HEK293 (cell line): Measurements from ENCODE around the gene NAMPT.

ENCODE experiments used
- CTCF ChIA-PET: fragments of 350-600 bp; formaldehyde crosslinking; extraction: SDS; loops from one replicate; lab custom pipeline; 2021; ENCODE audit warnings: antibody characterized with exemption; lab: Yijun Ruan, JAX
- POLR2A ChIA-PET: fragments of 300-600 bp; formaldehyde crosslinking; extraction: SDS; loops from one replicate; lab custom pipeline; 2020; ENCODE audit warnings: antibody characterized with exemption, inconsistent platforms; lab: Yijun Ruan, JAX
- H3K27ac ChIP-seq: fragments of 200-500 bp; sonication (Bioruptor generic); 2 replicates; pipeline ENCODE4 v1.5.1; 2014; ENCODE audit warnings: low read depth, low read length, control low read depth, inconsistent platforms; ENCODE audit errors: extremely low read depth
- H3K36me3 ChIP-seq, 2 experiments: fragments of 200-500 bp in 1 of 2; sonication (Bioruptor generic) in 1 of 2; 1 replicate in 1 of 2; 2 replicates in 1 of 2; pipeline ENCODE4 v1.5.1; 2014 to 2017; ENCODE audit warnings: inconsistent platforms in 2 of 2, low read length in 2 of 2; ENCODE audit not compliant: control insufficient read depth in 2 of 2, insufficient read depth in 1 of 2
- H3K4me1 ChIP-seq: fragments of 200-500 bp; sonication (Bioruptor generic); 2 replicates; pipeline ENCODE4 v1.5.1; 2014; ENCODE audit warnings: mild to moderate bottlenecking, low read length, inconsistent platforms; ENCODE audit not compliant: control insufficient read depth, insufficient read depth
- H3K4me3 ChIP-seq: 2 replicates; pipeline ENCODE4 v1.5.1; 2011; ENCODE audit warnings: low read depth, mild to moderate bottlenecking, control low read depth, low read length, moderate library complexity
- H3K9me3 ChIP-seq: fragments of 200-500 bp; sonication (Bioruptor generic); 2 replicates; pipeline ENCODE4 v1.5.1; 2014; ENCODE audit warnings: low read depth, low read length, inconsistent platforms; ENCODE audit not compliant: control insufficient read depth, insufficient read depth
- EGR2 ChIP-seq: fragments of 450-650 bp; formaldehyde crosslinking; IDR thresholded peaks from 2 replicates; pipeline ENCODE4 v1.5.1; 2016; ENCODE audit warnings: low read depth, missing biosample characterization, missing genetic modification characterization
- REST ChIP-seq: fragments of 450-650 bp; formaldehyde crosslinking; IDR thresholded peaks from 2 replicates; pipeline ENCODE4 v1.5.1; 2016; ENCODE audit warnings: missing biosample characterization, missing genetic modification characterization
- SALL2 ChIP-seq: fragments of 450-650 bp; formaldehyde crosslinking; IDR thresholded peaks from 2 replicates; pipeline ENCODE4 v1.5.0; 2017; ENCODE audit warnings: missing biosample characterization, mild to moderate bottlenecking, missing genetic modification characterization, borderline replicate concordance
- SETDB1 ChIP-seq: IDR thresholded peaks from one replicate; pipeline ENCODE4 v1.6.1; 2017; ENCODE audit warnings: mild to moderate bottlenecking, low read length, moderate library complexity, mixed read lengths; ENCODE audit not compliant: insufficient read length
- SP2 ChIP-seq: fragments of 450-650 bp; formaldehyde crosslinking; IDR thresholded peaks from 2 replicates; pipeline ENCODE4 v1.5.1; 2016; ENCODE audit warnings: missing biosample characterization, missing genetic modification characterization
- ZBTB8A ChIP-seq: fragments of 450-650 bp; formaldehyde crosslinking; IDR thresholded peaks from 2 replicates; pipeline ENCODE4 v1.5.1; 2016; ENCODE audit warnings: missing biosample characterization, missing genetic modification characterization
- ZFP3 ChIP-seq: fragments of 450-650 bp; formaldehyde crosslinking; IDR thresholded peaks from 2 replicates; pipeline ENCODE4 v1.5.1; 2016; ENCODE audit warnings: low read depth, missing biosample characterization, missing genetic modification characterization
- ZNF324 ChIP-seq: fragments of 450-650 bp; formaldehyde crosslinking; IDR thresholded peaks from 2 replicates; pipeline ENCODE4 v1.5.1; 2016; ENCODE audit warnings: missing biosample characterization, missing genetic modification characterization
- ZNF354C ChIP-seq: fragments of 450-650 bp; formaldehyde crosslinking; IDR thresholded peaks from 2 replicates; pipeline ENCODE4 v1.5.1; 2016; ENCODE audit warnings: missing biosample characterization, missing genetic modification characterization, low read depth, borderline replicate concordance
- ZNF433 ChIP-seq: fragments of 450-650 bp; formaldehyde crosslinking; IDR thresholded peaks from 2 replicates; pipeline ENCODE4 v1.5.1; 2016; ENCODE audit warnings: missing biosample characterization, missing genetic modification characterization, low read depth
- ZNF449 ChIP-seq: fragments of 450-650 bp; formaldehyde crosslinking; IDR thresholded peaks from 2 replicates; pipeline ENCODE4 v1.5.1; 2017; ENCODE audit warnings: missing biosample characterization, mild to moderate bottlenecking, missing genetic modification characterization, moderate library complexity
- ZNF529 ChIP-seq: fragments of 450-650 bp; formaldehyde crosslinking; IDR thresholded peaks from 2 replicates; pipeline ENCODE4 v1.5.1; 2017; ENCODE audit warnings: missing genetic modification characterization, missing biosample characterization; ENCODE audit not compliant: insufficient replicate concordance
- ZNF571 ChIP-seq: fragments of 450-650 bp; formaldehyde crosslinking; IDR thresholded peaks from 2 replicates; pipeline ENCODE4 v1.5.0; 2017; ENCODE audit warnings: missing biosample characterization, missing genetic modification characterization
- ZNF626 ChIP-seq: fragments of 450-650 bp; sonication (Bioruptor Pico); formaldehyde crosslinking; IDR thresholded peaks from 2 replicates; pipeline ENCODE4 v1.5.1; 2018; ENCODE audit warnings: missing biosample characterization, missing genetic modification characterization, inconsistent platforms
- ZNF701 ChIP-seq: fragments of 450-650 bp; formaldehyde crosslinking; IDR thresholded peaks from 2 replicates; pipeline ENCODE4 v1.5.1; 2016; ENCODE audit warnings: missing biosample characterization, missing genetic modification characterization
- ZNF768 ChIP-seq: fragments of 450-650 bp; formaldehyde crosslinking; IDR thresholded peaks from 2 replicates; pipeline ENCODE4 v1.5.1; 2018; ENCODE audit warnings: missing biosample characterization, mild to moderate bottlenecking, missing genetic modification characterization
- ZNF791 ChIP-seq: fragments of 450-650 bp; formaldehyde crosslinking; IDR thresholded peaks from 2 replicates; pipeline ENCODE4 v1.5.1; 2016; ENCODE audit warnings: missing biosample characterization, missing genetic modification characterization

Gene NAMPT

GRCh38 chr7:106257752-106258151, 27.0 kb downstream of the NAMPT start (continued):
- TF ChIP-seq ZNF449 (tag by site-specific recombination) (no peak), ZNF791 (no peak)

- Histone ChIP-seq H3K27ac (no peak overlapping the region), H3K4me3 (no peak overlapping the region), H3K36me3 (peaks cover 42 to 69% of the 10 kb centered on the region in 2 experiments), H3K4me1 (no peaks in the 10 kb centered on the region), H3K9me3 (no peaks in the 10 kb centered on the region)
- no peak for TF ChIP-seq ZNF768 (tag by site-specific recombination)
- POLR2A ChIA-PET, result no interaction called here
- CTCF ChIA-PET, result no interaction called here
Measured at GRCh38 chr7:106256144-106256543, 28.6 kb downstream of the NAMPT start.

DNA sequence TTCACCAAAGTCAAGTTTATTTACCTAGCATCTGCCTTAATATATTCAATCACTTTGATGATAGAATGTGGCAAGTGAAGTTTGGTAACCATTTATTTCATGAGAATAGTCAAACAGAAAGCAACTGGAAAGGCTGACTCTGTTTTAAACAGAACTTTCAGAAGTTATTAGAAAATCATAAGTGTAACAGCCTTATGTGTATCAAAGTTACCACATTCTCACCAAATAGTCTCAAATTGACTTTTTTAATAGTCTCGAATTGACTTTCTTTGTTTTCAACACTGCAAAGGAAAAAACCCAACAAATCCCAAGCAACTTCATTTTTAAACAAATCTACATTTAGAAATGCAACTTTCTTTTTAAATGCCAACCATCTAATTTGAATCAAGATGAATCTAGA, 29.5 kb downstream of the NAMPT start:
- Histone ChIP-seq H3K4me3 (no peak overlapping the region), H3K4me1 (no peaks in the 10 kb centered on the region), H3K27ac (no peak overlapping the region), H3K9me3 (no peaks in the 10 kb centered on the region), H3K36me3 (peaks cover 34 to 64% of the 10 kb centered on the region in 2 experiments)
- TF ChIP-seq ZNF701 (tag by site-specific recombination) (no peak), SALL2 (no peak)
- ChIA-PET CTCF (interaction anchor here (0.7 kb wide), 1 partner anchor 200 kb away, joined by 3 read pairs; no protein-coding TSS in a partner anchor), POLR2A (no interaction called here)

DNA sequence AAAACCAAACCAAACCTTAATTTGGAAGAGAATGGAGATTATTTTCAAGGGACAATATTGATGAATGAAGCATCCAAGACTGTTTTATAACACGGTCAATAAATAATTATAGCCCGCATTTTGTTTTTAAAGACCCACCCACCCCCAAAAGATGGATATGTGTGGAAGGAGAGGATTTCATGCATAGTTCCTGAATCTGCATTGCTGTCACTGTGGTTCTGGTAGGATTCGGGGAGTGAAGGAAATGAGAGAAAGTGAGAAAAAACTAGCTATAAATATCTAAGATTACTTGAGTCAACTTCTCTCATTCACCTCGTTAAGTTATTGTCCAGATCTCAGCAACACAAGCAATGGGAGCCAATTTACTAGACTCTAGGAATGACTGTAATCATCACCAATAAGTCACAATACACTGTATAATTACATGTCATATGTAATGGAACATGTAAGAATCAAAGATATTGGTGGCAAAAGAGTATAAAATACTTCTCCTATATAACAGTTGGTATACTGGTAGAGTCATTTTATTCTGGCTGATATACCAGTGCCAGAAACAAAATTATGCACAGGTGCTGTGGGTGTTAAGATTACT, 30.2 kb downstream of the NAMPT start:
- no peaks in the 10 kb centered on the region for H3K9me3 ChIP-seq
- H3K4me1 ChIP-seq, result no peaks in the 10 kb centered on the region
- H3K27ac ChIP-seq, result no peak overlapping the region
- no peak overlapping the region for H3K4me3 ChIP-seq
- peaks cover 31 to 59% of the 10 kb centered on the region in 2 experiments for H3K36me3 ChIP-seq
- TF ChIP-seq REST (no peak), EGR2 (tag by site-specific recombination) (no peak), ZNF324 (tag by site-specific recombination) (no peak), SP2 (no peak), ZFP3 (no peak), ZNF571 (tag by site-specific recombination) (no peak), ZNF529 (tag by site-specific recombination) (no peak), ZNF433 (no peak), SETDB1 (no peak), ZNF354C (tag by site-specific recombination) (no peak), ZBTB8A (tag by site-specific recombination) (no peak), ZNF626 (no peak)
- TF ChIP-seq, all 188 proteins: peak for 0
- CTCF ChIA-PET, result interaction anchor here (0.7 kb wide), 1 partner anchor 201 kb away, joined by 3 read pairs; no protein-coding TSS in a partner anchor
- POLR2A ChIA-PET, result no interaction called here
